Psoas muscle (tissue), 8 donors: ENCODE measurements around the gene SOAT2. TPM values are rescaled to one million over a fixed set of nuclear protein-coding genes. Genes with fewer than 3 reads are reported as not detected.

Experiments
- ATAC-seq, 4 donors: fragments of 200-7000 bp; cut with Tn5 transposase; one replicate each; pipeline ENCODE4 v1.9.1; 2020; ENCODE audit warnings: moderate library complexity in 3 of 4, mild to moderate bottlenecking in 2 of 4
- DNase-seq, 2 donors: peaks; one replicate each; pipeline ENCODE4 v3.0.0-alpha.2; 2020
- H3K27ac ChIP-seq: fragments of 200-600 bp; one replicate; pipeline ENCODE4 v1.8.0; 2022
- H3K27me3 ChIP-seq, 3 donors: fragments of 200-600 bp in 1 of 3; one replicate each; pipeline versions ENCODE4 v1.6.1 to v1.8.0; 2013 to 2022; ENCODE audit warnings: low read length in 2 of 3, mild to moderate bottlenecking in 2 of 3, moderate library complexity in 1 of 3; ENCODE audit not compliant: insufficient read depth in 3 of 3
- H3K36me3 ChIP-seq, 2 donors: fragments of 200-600 bp in 1 of 2; one replicate each; pipeline versions ENCODE4 v1.6.1 to v1.8.0; 2013 to 2022; ENCODE audit warnings: low read depth in 1 of 2, mild to moderate bottlenecking in 1 of 2, moderate library complexity in 1 of 2; ENCODE audit not compliant: insufficient read depth in 1 of 2
- H3K4me1 ChIP-seq: fragments of 200-600 bp; one replicate; pipeline ENCODE4 v1.8.0; 2022
- H3K4me3 ChIP-seq: fragments of 200-600 bp; one replicate; pipeline ENCODE4 v1.8.0; 2022; ENCODE audit warnings: mild to moderate bottlenecking
- H3K9me3 ChIP-seq: fragments of 200-600 bp; one replicate; pipeline ENCODE4 v1.8.0; 2022
- CTCF ChIP-seq: fragments of 200-600 bp; IDR thresholded peaks from one replicate; pipeline ENCODE4 v1.8.0; 2022; ENCODE audit warnings: antibody characterized with exemption
- WGBS, 3 donors: extraction: QIAGEN DNeasy Blood & Tissue Kit; methylation state at CpG; one replicate each; pipeline versions ENCODE4 v1.1.6 to v1.1.7; 2013; 5-methylcytosine and 5-hydroxymethylcytosine counted together
- intact Hi-C, 2 donors: fragments of 100-400 bp; cut with DNase I; formaldehyde crosslinking; loops; one replicate each; pipeline versions ENCODE4 v1.11.0 to v1.14.2; 2022
- polyA plus RNA-seq, 3 donors: library from polyadenylated mRNA; stranded (reverse); fragments of 200-250 nt; gene quantifications; one replicate each; pipeline ENCODE4 v1.2.3, GENCODE V29; 2013
- total RNA-seq, 4 donors: library from RNA; stranded (reverse); fragmentation: NEBNext Ultra II Directional in 2 of 4; extraction: Animal tissue kit (Norgen Biotek cat#: 25700) in 2 of 4; gene quantifications; one replicate each; pipeline versions ENCODE4 v1.2.1 to v1.2.4, GENCODE V29; 2021 to 2023
- donor health status: healthy with polysubstance abuse.
- donor health status: DM: no; HTN: no; CAD: no; lungs with moderate emphysema.
- donor health status: Bipolar disorder and iron deficiency.
- donor health status: healthy.
- donor health status: DM: yes; HTN: yes; CAD: no.
- donor health status: DM: no; HTN: no; CAD: no.
- donor health status: DM: no; HTN: no; CAD: no.
- donor health status: DM: yes; HTN: yes; CAD: no.

Gene SOAT2
- total and polyA plus RNA-seq, 7 donors: 0.05 to 0.07 (median 0.07) TPM; not detected in 4

GRCh38 chr12:53062011-53062961, 41.0 kb upstream of the SOAT2 start:
- H3K4me1 ChIP-seq: peaks cover 26% of the 10 kb centered on the region

GRCh38 chr12:53062977-53063707, 40.1 kb upstream of the SOAT2 start:
- 51 to 66% (median 55%) methylated on average over 14 of the region's 14 CpGs for WGBS, 3 donors
- intact Hi-C loops: no loop called here
- DNase-seq: peak; percentile 17 to 58
- peak overlapping the region; percentile 55 for H3K27ac ChIP-seq
- ATAC-seq: no peak
- peaks cover 0 to 74% of the 10 kb centered on the region in 2 donors for H3K36me3 ChIP-seq
- H3K4me3 ChIP-seq: no peak overlapping the region
- H3K9me3 ChIP-seq: no peaks in the 10 kb centered on the region
- TF ChIP-seq CTCF: no peak
- H3K4me1 ChIP-seq: peaks cover 26% of the 10 kb centered on the region
- no peaks in the 10 kb centered on the region for H3K27me3 ChIP-seq

More at GRCh38 chr12:53062011-53062961, 41.0 kb upstream of the SOAT2 start:
- intact Hi-C loops: no loop called here
- H3K27ac ChIP-seq: peak overlapping the region; percentile 55
- no peak for TF ChIP-seq CTCF
- DNase-seq (peak; percentile 16 to 58), ATAC-seq (no peak)
- H3K9me3 ChIP-seq: no peaks in the 10 kb centered on the region
- H3K36me3 ChIP-seq: peaks cover 0 to 76% of the 10 kb centered on the region in 2 donors
- no peaks in the 10 kb centered on the region for H3K27me3 ChIP-seq
- no peak overlapping the region for H3K4me3 ChIP-seq
- 71 to 77% (median 76%) methylated on average over 18 to 20 of the region's 20 CpGs for WGBS, 3 donors

DNA sequence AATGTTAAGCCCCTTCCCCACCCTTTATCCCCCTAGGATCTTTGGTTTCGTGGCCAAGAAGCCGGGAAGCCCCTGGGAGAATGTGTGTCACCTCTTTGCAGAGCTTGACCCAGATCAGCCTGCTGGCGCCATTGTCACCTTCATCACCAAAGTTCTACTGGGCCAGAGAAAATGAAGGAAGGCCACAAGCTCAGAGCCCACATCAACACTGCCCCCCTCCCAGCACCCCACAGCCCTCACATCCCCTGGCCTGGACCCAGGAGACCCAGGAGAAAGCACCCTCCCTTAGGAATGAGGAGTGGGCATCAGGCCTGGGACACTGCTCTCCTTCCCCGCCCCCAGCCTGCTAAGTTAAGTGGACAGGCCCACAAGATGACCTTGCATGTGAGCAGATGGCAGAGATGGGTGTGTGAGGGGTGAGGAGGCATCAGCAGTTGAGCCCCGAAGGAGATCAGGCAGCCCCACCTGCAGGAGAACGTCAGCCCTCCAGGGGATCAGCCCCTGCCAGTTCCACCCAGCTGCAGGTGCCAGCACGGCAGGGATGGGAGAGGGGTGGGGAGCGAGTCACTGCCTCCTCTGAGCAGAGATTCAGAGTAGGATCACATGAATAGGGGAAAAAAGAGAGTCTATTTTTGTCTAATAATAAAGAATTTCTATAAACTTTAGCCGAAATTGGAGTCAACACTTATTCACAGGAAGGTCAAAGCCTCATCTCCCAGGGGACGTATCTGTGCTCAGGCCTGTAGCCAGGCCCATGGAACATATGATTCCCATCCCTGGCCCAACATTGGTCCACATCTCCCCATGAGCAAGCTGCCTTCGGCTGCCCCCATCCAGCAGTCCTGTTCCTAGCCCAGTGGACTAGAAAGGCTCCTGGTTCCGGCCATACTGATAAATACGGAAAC, 39.3 kb upstream of the SOAT2 start:
- H3K4me3 ChIP-seq: no peak overlapping the region
- ATAC-seq (peak in 2 of 4 donors; percentile 17 to 18), DNase-seq (peak; percentile 73 to 80)
- intact Hi-C loops: no loop called here
- H3K9me3 ChIP-seq: no peaks in the 10 kb centered on the region
- H3K27me3 ChIP-seq: no peaks in the 10 kb centered on the region
- 45 to 57% (median 47%) methylated on average over 13 of the region's 13 CpGs for WGBS, 3 donors
- H3K36me3 ChIP-seq: peaks cover 0 to 67% of the 10 kb centered on the region in 2 donors
- H3K4me1 ChIP-seq: peaks cover 26% of the 10 kb centered on the region
- no peak for TF ChIP-seq CTCF
- H3K27ac ChIP-seq: peak overlapping the region; percentile 33
